ENCODE results near the gene MCHR2.

Gene MCHR2

DNA sequence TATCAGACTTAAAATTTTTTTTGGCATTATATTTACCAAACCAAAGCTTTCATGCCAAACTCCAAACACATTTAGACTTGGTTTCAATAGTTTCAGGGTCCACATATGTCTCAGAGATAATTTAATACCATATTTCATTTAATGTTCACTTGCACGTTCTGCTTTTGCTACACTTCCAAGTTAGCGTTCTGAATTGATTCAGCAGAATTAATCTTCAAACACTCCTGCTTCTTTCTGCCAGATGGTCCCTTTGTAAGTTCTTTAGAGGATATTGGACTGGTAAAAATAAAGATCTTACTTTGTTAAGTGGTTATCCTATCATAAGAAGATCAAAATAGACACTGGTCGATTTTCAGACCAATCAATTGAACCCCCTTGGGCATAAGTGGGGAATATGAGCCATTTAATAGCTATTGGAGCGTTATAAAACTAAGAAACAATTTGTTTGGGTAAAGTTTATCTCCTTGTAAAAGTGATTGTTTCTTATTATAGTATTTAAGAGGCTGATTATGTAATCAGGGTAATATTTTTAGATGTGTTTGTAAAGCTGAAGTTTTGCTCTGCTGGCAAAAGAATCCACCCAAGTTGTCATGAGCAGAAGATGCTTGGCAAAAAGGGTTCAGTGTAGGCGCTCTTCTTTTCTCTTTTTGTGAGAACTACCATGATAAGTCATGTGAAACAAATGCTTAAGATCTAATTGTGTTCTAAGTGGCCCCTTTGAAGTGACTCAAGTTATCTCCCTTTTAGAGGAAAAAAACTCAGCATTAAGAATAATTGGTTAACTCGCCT is 92.2 kb downstream of the MCHR2 start:
- DNase-seq: no peak

DNA sequence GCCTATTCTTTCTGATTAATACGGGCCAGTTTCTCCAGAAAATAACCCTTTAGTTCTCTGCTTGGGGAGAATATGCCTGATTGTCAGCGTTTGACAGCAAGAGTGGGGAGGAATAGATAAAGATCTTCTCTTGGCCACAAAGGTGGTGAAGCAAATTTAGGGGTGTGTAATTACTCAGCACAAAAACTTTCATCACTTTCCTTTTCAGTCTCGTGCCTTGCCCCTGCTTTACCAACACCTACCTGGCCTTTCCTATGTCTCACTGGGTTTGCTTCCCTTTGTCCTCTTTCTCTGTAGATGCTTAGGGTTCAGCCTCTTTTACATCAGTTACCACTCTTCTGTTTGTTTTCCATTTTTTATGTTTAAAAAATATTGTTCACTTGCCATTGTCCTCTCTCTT is 99.2 kb downstream of the MCHR2 start:
- DNase-seq: no peak

DNA sequence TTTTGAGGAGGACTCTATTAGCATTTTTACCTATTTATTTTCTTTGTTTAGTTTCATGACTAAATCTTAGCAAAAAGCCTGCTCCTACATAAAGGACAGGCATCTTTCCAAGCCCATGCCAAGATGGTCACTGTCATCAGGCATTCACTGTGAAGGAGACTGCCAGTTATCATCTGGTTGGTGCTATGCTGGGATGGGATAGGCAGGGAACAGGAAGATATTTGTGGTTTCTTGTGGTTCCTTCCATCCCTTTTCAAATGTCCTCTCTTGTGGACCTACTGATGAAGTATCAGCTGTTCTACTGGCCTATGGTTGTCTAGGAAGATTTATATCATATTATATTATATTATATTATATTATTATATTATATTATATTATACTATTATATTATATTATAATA is 107.0 kb downstream of the MCHR2 start:
- no peak for DNase-seq

DNA sequence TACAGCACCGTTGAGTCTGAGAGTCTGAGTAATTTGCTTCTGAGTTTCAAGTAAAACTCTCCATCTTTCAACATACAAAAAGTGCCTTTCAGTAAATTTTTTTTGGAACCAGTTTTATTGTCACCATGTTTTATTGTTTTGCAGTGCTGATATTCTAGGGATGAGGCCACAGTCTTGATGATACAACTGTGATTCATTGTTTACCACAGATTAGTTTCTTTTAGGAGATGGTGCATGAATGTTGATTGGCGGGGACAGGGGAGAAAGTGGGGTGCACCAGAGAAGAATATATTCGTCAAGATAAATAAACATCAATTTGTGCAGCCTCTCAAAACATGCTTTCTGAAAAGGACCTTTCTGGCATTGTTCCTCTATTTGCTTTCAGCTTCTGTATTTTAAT is 109.0 kb downstream of the MCHR2 start:
- no peak for DNase-seq

DNA sequence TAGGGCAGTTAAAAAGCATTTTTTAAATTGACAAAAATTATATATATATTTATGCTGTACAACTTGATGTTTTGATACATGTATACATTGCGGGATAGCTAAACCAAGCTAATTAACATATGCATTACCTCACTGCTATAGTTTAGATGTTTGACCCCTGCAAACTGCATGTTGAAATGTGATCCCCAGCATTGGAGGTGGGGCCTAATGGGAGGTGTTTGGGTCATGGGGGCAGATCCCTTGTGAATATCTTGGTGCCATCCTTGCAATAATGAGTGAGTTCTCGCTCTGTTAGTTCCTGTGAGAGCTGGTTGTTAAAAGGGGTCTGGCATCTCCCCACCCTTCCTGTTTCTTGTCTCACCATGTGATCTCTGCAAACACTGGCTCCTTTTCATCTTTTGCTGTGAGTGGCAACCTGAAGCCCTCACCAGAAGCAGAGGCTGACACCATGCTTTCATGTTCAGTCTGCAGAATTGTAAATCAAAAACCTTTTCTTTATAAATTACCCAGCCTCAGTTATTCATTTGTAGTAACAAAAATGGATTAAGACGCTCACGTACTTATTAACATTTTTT is 111.8 kb downstream of the MCHR2 start:
- DNase-seq: no peak

DNA sequence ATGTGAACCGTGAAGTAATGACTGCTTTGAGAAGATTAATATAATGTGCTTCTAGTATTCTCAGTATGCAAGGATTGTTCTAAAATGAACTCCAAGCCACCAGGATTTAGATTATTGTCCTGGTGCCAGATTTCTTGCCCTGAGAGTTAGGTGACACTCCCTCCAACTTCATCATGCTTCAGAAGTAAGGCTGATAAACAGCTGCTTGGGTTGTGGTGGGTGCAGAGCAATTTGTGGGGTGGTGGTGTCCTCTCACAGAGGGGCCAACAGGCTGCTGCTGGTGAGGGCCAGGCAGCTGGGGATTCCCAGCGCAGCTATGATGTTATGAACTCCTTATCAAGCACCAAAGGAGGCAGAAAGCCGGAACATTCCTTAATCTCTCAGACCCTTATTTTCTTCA is 114.6 kb downstream of the MCHR2 start:
- no peak for DNase-seq

DNA sequence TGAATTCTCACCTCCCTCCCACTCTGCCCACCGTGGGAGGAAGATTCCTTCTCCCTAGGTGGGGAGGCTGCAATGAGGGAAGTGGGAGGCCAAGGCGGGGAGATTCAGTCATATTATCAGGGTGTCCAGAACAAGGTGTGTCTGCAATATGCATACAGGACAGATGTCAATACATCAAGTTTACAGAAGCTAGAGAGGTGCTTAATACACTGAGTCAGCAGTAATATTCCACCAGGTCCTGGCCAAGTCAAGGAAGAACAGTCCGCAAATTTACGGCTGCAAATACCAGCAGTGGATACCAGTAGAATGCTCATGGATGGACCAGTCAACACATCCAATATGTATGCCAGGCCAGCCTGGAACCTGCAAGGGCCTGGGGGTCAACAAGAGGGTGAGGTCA is 119.0 kb downstream of the MCHR2 start:
- no peak for DNase-seq

DNA sequence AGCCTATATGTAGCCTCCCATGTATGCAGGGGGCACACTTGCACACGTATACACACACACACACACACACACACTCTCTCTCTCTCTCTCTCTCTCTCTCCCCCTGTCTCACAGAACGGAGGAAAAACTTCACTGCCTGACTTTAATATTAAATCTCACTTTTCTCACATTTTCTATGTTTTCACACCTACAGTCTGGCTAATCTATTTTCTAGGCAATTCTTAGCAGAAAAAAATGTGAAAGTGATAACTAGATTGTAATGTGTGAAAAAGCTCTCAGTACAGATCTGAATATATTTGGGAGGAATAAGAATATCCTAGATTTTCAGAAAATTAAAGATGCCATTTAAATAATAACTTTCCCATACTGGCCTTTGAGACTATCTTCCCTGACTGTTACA is 120.9 kb downstream of the MCHR2 start:
- no peak for DNase-seq

DNA sequence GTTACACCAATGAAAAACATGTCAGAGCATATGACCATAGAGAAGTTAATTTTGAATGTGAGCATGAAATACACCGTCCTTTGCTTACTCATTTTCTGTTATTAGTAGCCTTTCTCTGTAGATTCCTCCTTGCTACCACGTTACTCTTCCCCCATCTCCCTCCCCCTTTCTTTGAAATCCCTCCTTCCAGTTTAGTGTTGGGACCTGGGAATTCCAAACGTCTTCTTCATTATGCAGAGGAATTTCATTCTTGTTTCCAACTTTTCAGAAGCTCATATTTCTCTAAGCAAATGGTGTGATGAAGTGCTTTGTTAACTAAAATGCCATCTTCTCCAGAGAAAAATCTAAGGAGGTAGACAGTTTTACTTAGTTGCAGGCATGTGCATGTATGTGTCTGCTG is 122.4 kb downstream of the MCHR2 start:
- DNase-seq: no peak

Data from SHP77 treated with DMSO at 0.1 percent for 48 hours (cell line).